ENCODE results near the gene NCOA3.

GRCh38 chr20:47667531-47668312 is 166.0 kb downstream of the NCOA3 start:
- TF ChIP-seq POLR2A (IDR thresholded peaks at IDR 0.05) (no peak), CTCF (IDR thresholded peaks at IDR 0.05) (no peak)

Data from esophagus squamous epithelium (tissue), 4 donors.